CD8-positive, alpha-beta memory T cell (primary cell): Measurements from ENCODE around the gene SLC10A7. TPM values are rescaled to one million over a fixed set of nuclear protein-coding genes. Genes with fewer than 3 reads are reported as not detected.
A peak's percentile ranks its signal among the peaks of the same experiment; 100 is the strongest.

Experiments
- CTCF ChIA-PET: fragments of 350-600 bp; sonication (Branson Sonifier 250); formaldehyde crosslinking; loops from one replicate; lab custom pipeline; 2021; ENCODE audit warnings: antibody characterized with exemption; lab: Charles Lee
- POLR2A ChIA-PET: fragments of 350-600 bp; sonication (Branson Sonifier 250); formaldehyde crosslinking; loops from one replicate; lab custom pipeline; 2021; ENCODE audit warnings: antibody characterized with exemption; lab: Charles Lee
- DNase-seq, 5 donors: peaks; one replicate each; pipeline versions ENCODE4 v3.0.0 to v3.0.0-alpha.2; 2020 to 2022; ENCODE audit warnings: mixed read lengths in 1 of 5
- H3K27ac ChIP-seq: one replicate; pipeline ENCODE4 v1.7.0; 2013; ENCODE audit warnings: low read depth, mild to moderate bottlenecking, low read length, moderate library complexity
- H3K27me3 ChIP-seq: 2 replicates; pipeline ENCODE4 v1.7.0; 2013; ENCODE audit warnings: low read length, mild to moderate bottlenecking; ENCODE audit not compliant: insufficient read depth, poor library complexity, severe bottlenecking
- H3K36me3 ChIP-seq: 2 replicates; pipeline ENCODE4 v1.7.0; 2013; ENCODE audit warnings: mild to moderate bottlenecking, low read length, moderate library complexity; ENCODE audit not compliant: insufficient read depth
- H3K4me1 ChIP-seq: 2 replicates; pipeline ENCODE4 v1.7.0; 2013; ENCODE audit warnings: mild to moderate bottlenecking, low read length, moderate library complexity; ENCODE audit not compliant: insufficient read depth
- H3K4me3 ChIP-seq: 2 replicates; pipeline ENCODE4 v1.7.0; 2013; ENCODE audit warnings: mild to moderate bottlenecking, low read length
- H3K9me3 ChIP-seq: 2 replicates; pipeline ENCODE4 v1.7.0; 2013; ENCODE audit warnings: mild to moderate bottlenecking, low read length
- H3K27ac Mint-ChIP-seq, 8 donors: one replicate each; pipeline ENCODE4 v1.8.0; 2020 to 2021; ENCODE audit warnings: mixed read lengths in 8 of 8, mild to moderate bottlenecking in 6 of 8, inconsistent platforms in 3 of 8, moderate library complexity in 3 of 8
- H3K27me3 Mint-ChIP-seq, 2 donors: one replicate each; pipeline ENCODE4 v1.8.0; 2020 to 2021; ENCODE audit warnings: mixed read lengths in 2 of 2, mild to moderate bottlenecking in 1 of 2, moderate library complexity in 1 of 2
- H3K36me3 Mint-ChIP-seq, 3 donors: one replicate each; pipeline ENCODE4 v1.8.0; 2020 to 2021; ENCODE audit warnings: mixed read lengths in 3 of 3, inconsistent platforms in 1 of 3, mild to moderate bottlenecking in 1 of 3
- H3K4me1 Mint-ChIP-seq, 3 donors: one replicate each; pipeline ENCODE4 v1.8.0; 2020 to 2021; ENCODE audit warnings: mixed read lengths in 3 of 3, inconsistent platforms in 1 of 3, mild to moderate bottlenecking in 1 of 3
- H3K4me3 Mint-ChIP-seq, 7 donors: one replicate each; pipeline ENCODE4 v1.8.0; 2020 to 2021; ENCODE audit warnings: mixed read lengths in 7 of 7, mild to moderate bottlenecking in 6 of 7, moderate library complexity in 4 of 7, inconsistent platforms in 2 of 7
- H3K9me3 Mint-ChIP-seq, 5 donors: one replicate each; pipeline ENCODE4 v1.8.0; 2020 to 2022; ENCODE audit warnings: mixed read lengths in 5 of 5, mild to moderate bottlenecking in 3 of 5, moderate library complexity in 2 of 5, inconsistent platforms in 1 of 5
- polyA plus RNA-seq: library from polyadenylated mRNA; unstranded; fragments of 300-500 nt; fragmentation: Illumina TruSeq; gene quantifications from one replicate; pipeline ENCODE4 v1.2.3, GENCODE V29; 2021
- total RNA-seq, 2 experiments: library from RNA; stranded (reverse); gene quantifications; one replicate each; pipeline ENCODE4 v1.2.3, GENCODE V29; 2021

SLC10A7 gene
- total and polyA plus RNA-seq, 3 experiments from 2014 or later: 9.0 to 15.7 (median 13.0) TPM

DNA sequence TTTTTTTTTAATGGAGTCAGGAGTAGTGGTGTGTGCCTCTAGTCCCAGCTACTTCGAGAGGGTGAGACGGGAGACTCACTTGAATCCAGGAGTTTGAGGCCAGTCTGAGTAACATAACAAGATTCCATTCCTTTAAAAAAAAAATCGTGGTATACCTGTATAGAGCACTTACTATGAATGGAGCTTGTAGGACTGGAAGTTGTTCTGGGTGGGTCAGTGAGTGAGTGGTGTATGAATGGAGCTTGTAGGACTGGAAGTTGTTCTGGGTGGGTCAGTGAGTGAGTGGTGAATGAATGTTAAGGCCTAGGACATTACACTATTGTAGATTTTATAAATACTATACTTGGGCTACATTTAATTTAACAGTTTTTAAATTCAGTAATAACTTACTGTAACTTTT lies 2.9 kb upstream of the SLC10A7 start:
- no peaks in the 10 kb centered on the region for H3K36me3 ChIP-seq
- ChIA-PET CTCF (no interaction called here), POLR2A (interaction anchor here (0.5 kb wide), 1 partner anchor 533 kb away, joined by 5 read pairs; no protein-coding TSS in a partner anchor)
- H3K4me3 ChIP-seq: no peak overlapping the region
- no peaks in the 10 kb centered on the region for H3K27me3 ChIP-seq
- DNase-seq: no peak
- H3K27ac ChIP-seq: no peak overlapping the region
- H3K27ac Mint-ChIP-seq: no peak overlapping the region
- peaks cover 17 to 22% (median 20%) of the 10 kb centered on the region in 3 donors for H3K4me1 Mint-ChIP-seq
- H3K9me3 Mint-ChIP-seq: no peaks in the 10 kb centered on the region
- no peak overlapping the region for H3K4me3 Mint-ChIP-seq
- peaks cover 0 to 5% (median 3%) of the 10 kb centered on the region in 3 donors for H3K36me3 Mint-ChIP-seq
- H3K9me3 ChIP-seq: no peaks in the 10 kb centered on the region
- H3K4me1 ChIP-seq: peaks cover 27% of the 10 kb centered on the region
- peaks cover 0 to 8% of the 10 kb centered on the region in 2 donors for H3K27me3 Mint-ChIP-seq

GRCh38 chr4:146522869-146523205 lies 1.1 kb upstream of the SLC10A7 start:
- H3K4me1 Mint-ChIP-seq: peaks cover 22 to 32% (median 31%) of the 10 kb centered on the region in 3 donors
- ChIA-PET CTCF (no interaction called here), POLR2A (interaction anchor here (0.9 kb wide), 1 partner anchor 1094 kb away, joined by 3 read pairs; the partner anchor contains the start of gene TMEM184C)
- no peaks in the 10 kb centered on the region for H3K9me3 Mint-ChIP-seq
- H3K36me3 Mint-ChIP-seq: peaks cover 0 to 5% (median 0%) of the 10 kb centered on the region in 3 donors
- H3K27me3 Mint-ChIP-seq: peaks cover 0 to 4% of the 10 kb centered on the region in 2 donors
- no peak for DNase-seq
- peak overlapping the region; percentile 73 for H3K27ac ChIP-seq
- H3K36me3 ChIP-seq: no peaks in the 10 kb centered on the region
- H3K27me3 ChIP-seq: no peaks in the 10 kb centered on the region
- peaks cover 30% of the 10 kb centered on the region for H3K4me1 ChIP-seq
- H3K9me3 ChIP-seq: no peaks in the 10 kb centered on the region
- H3K4me3 ChIP-seq: peak overlapping the region; percentile 87
- no peak overlapping the region for H3K4me3 Mint-ChIP-seq
- peak overlapping the region in 3 of 8 donors; percentile 71 to 87 (median 81) for H3K27ac Mint-ChIP-seq

DNA sequence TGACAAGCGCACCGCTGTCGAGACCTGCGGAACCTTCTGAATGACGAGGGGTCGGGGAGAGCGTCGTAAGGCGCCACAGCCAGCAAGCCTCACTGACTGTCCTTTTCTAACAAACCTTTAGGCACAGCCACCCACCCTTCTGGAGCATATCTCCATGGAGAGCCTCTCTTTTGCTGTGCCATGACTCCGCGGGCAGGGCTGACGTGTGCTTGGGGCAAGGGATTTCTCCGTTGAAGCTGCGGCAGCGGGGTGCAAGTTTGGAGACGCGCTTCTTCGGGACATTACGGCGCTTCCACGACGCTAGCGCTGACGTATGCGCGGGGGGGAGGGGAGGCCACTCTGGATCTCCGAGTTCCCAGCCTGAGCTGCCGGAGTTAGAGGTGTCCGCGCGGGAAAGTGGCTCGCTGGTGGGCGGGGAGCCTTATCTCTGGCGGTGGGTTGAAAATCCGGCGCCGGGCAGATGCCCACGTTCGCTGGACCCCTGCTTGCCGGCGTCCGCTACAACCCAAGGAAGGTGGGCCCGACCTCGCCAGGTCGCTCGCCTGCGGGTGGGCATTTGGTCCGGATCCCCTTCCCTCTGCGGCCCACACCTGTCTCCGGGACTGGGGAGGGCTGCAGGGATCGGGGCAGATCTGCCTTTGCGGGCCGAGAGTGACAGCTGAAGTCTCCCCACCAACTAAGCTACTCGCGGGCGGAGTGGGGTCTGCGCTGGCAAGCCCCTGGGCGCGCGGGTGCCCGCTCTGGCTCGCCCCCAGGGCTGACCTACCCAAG lies 543 bp upstream of the SLC10A7 start:
- Mint-ChIP-seq H3K27ac (peak overlapping the region in 2 of 8 donors; percentile 81 to 87), H3K4me3 (no peak overlapping the region), H3K9me3 (no peaks in the 10 kb centered on the region), H3K36me3 (peaks cover 0 to 6% (median 0%) of the 10 kb centered on the region in 3 donors), H3K4me1 (peaks cover 27 to 38% (median 36%) of the 10 kb centered on the region in 3 donors), H3K27me3 (peaks cover 0 to 3% of the 10 kb centered on the region in 2 donors)
- DNase-seq: peak; percentile 75 to 87 (median 78)
- Histone ChIP-seq H3K9me3 (no peaks in the 10 kb centered on the region), H3K4me1 (peaks cover 30% of the 10 kb centered on the region), H3K36me3 (no peaks in the 10 kb centered on the region), H3K27ac (peak overlapping the region; percentile 73), H3K27me3 (no peaks in the 10 kb centered on the region), H3K4me3 (peak overlapping the region; percentile 87)
- POLR2A ChIA-PET: interaction anchor here (0.7 to 0.9 kb wide), 2 partner anchors 1095 to 1161 kb away, joined by 3 read pairs; partner anchors contain the start of gene TMEM184C
- CTCF ChIA-PET: no interaction called here

DNA sequence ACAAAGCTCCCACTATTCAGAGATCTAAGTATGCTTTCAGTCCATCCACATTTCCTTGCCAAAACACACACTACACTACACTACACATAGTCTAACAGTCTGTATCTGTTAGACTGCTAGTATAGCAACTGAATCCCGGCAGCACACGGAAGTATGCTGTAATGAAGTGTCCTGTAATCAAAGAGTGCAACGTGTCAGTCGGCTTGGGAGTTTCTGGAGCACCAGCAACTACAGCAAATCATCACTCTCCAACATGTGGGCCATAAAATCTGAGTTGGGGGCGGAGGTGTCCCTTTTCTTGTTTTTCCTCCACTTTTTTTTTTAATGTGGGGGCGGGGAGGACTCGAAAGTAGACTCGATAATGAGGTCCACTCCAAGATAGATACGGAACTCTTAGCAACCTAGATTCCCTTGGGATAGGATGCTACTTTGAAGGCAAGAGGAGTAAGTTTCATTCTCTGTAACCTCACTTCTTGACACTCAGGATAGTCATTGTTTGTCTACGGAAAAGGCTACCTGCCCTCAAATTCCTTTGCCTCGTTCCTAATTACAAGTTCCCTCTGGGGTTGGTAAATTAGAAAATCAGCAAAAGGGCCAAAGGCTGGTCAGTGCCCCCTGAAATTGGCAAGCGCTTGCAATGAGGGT lies 722 bp downstream of the SLC10A7 start:
- Histone ChIP-seq H3K4me3 (peak overlapping the region; percentile 87), H3K9me3 (no peaks in the 10 kb centered on the region), H3K4me1 (peaks cover 30% of the 10 kb centered on the region), H3K27ac (peak overlapping the region; percentile 73), H3K27me3 (no peaks in the 10 kb centered on the region), H3K36me3 (no peaks in the 10 kb centered on the region)
- no peaks in the 10 kb centered on the region for H3K9me3 Mint-ChIP-seq
- no peak overlapping the region for H3K4me3 Mint-ChIP-seq
- H3K27ac Mint-ChIP-seq: no peak overlapping the region
- peaks cover 27 to 44% (median 36%) of the 10 kb centered on the region in 3 donors for H3K4me1 Mint-ChIP-seq
- ChIA-PET POLR2A (no interaction called here), CTCF (no interaction called here)
- H3K27me3 Mint-ChIP-seq: no peaks in the 10 kb centered on the region
- H3K36me3 Mint-ChIP-seq: peaks cover 0 to 13% (median 5%) of the 10 kb centered on the region in 3 donors
- peak; percentile 7 to 50 (median 15) for DNase-seq

- Histone ChIP-seq H3K4me3 (no peak overlapping the region), H3K36me3 (no peaks in the 10 kb centered on the region), H3K27ac (no peak overlapping the region), H3K27me3 (no peaks in the 10 kb centered on the region), H3K4me1 (peaks cover 5% of the 10 kb centered on the region), H3K9me3 (no peaks in the 10 kb centered on the region)
- no peak overlapping the region for H3K4me3 Mint-ChIP-seq
- no peaks in the 10 kb centered on the region for H3K9me3 Mint-ChIP-seq
- peaks cover 0 to 32% (median 10%) of the 10 kb centered on the region in 3 donors for H3K36me3 Mint-ChIP-seq
- no peaks in the 10 kb centered on the region for H3K27me3 Mint-ChIP-seq
- H3K4me1 Mint-ChIP-seq: peaks cover 9 to 22% (median 16%) of the 10 kb centered on the region in 3 donors
- POLR2A ChIA-PET: no interaction called here
- H3K27ac Mint-ChIP-seq: no peak overlapping the region
- CTCF ChIA-PET: no interaction called here
- no peak for DNase-seq
Observed at GRCh38 chr4:146514651-146515357, 6.9 kb downstream of the SLC10A7 start.

- ChIA-PET POLR2A (no interaction called here), CTCF (no interaction called here)
- no peaks in the 10 kb centered on the region for H3K9me3 Mint-ChIP-seq
- H3K27me3 ChIP-seq: no peaks in the 10 kb centered on the region
- H3K36me3 ChIP-seq: no peaks in the 10 kb centered on the region
- no peaks in the 10 kb centered on the region for H3K4me1 ChIP-seq
- peaks cover 9 to 18% (median 13%) of the 10 kb centered on the region in 3 donors for H3K4me1 Mint-ChIP-seq
- H3K4me3 ChIP-seq: no peak overlapping the region
- peaks cover 6 to 35% (median 19%) of the 10 kb centered on the region in 3 donors for H3K36me3 Mint-ChIP-seq
- H3K9me3 ChIP-seq: no peaks in the 10 kb centered on the region
- H3K27me3 Mint-ChIP-seq: no peaks in the 10 kb centered on the region
- no peak for DNase-seq
- H3K4me3 Mint-ChIP-seq: no peak overlapping the region
- no peak overlapping the region for H3K27ac ChIP-seq
- H3K27ac Mint-ChIP-seq: peak overlapping the region in 1 of 8 donors; percentile 18
Observed at GRCh38 chr4:146513548-146513947, 8.2 kb downstream of the SLC10A7 start.

DNA sequence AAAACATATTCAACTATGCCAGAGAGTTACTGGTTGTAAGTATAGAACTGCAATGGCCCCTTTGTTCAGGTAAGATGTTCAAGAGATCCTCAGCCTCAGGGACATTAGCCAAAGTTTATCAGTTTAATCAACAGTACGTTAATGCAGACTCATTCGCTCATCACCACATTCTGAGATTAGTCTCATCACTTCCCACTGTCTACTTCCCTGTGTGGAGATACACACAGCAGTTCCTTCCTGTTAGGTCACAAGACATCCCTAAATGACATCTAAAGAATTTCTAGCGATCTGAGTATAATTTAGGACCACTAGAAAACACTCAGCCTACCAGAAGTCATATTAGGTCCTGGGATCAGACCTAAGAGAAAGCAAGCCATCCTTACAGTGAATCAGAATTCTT lies 10.4 kb downstream of the SLC10A7 start:
- H3K27me3 Mint-ChIP-seq: no peaks in the 10 kb centered on the region
- ChIA-PET POLR2A (no interaction called here), CTCF (no interaction called here)
- no peak overlapping the region for H3K4me3 ChIP-seq
- no peaks in the 10 kb centered on the region for H3K9me3 Mint-ChIP-seq
- no peak overlapping the region for H3K4me3 Mint-ChIP-seq
- H3K36me3 Mint-ChIP-seq: peaks cover 14 to 37% (median 18%) of the 10 kb centered on the region in 3 donors
- H3K4me1 ChIP-seq: no peaks in the 10 kb centered on the region
- no peak for DNase-seq
- H3K9me3 ChIP-seq: no peaks in the 10 kb centered on the region
- no peaks in the 10 kb centered on the region for H3K36me3 ChIP-seq
- no peak overlapping the region for H3K27ac ChIP-seq
- H3K27me3 ChIP-seq: no peaks in the 10 kb centered on the region
- H3K4me1 Mint-ChIP-seq: peaks cover 0 to under 1% (median 0%) of the 10 kb centered on the region in 3 donors
- H3K27ac Mint-ChIP-seq: no peak overlapping the region
